GM12892 (cell line): ENCODE data around the gene ZNF366.

Experiments used
- POLR2A ChIP-seq: IDR thresholded peaks from 2 replicates; pipeline ENCODE4 v1.6.1; 2011; ENCODE audit warnings: low read depth, low read length, control low read depth
- POLR2AphosphoS5 ChIP-seq: IDR thresholded peaks from 2 replicates; pipeline ENCODE4 v1.6.1; 2011; ENCODE audit warnings: low read depth, low read length, control low read depth
- TAF1 ChIP-seq: IDR thresholded peaks from 2 replicates; pipeline ENCODE4 v1.6.1; 2011; ENCODE audit warnings: low read depth, mild to moderate bottlenecking, control low read depth, low read length, borderline replicate concordance

GRCh38 chr5:72397836-72398235, 109.4 kb downstream of the ZNF366 start:
- TF ChIP-seq POLR2AphosphoS5 (no peak), POLR2A (no peak), TAF1 (no peak)
